Brain microvascular endothelial cell (primary cell): ENCODE results near the gene PITPNM1.

Experiments used
- DNase-seq: peaks from one replicate; pipeline ENCODE4 v3.0.0-alpha.2; 2020
- H3K27ac ChIP-seq: fragments of 250-450 bp; sonication (Bioruptor Pico); 2 replicates; pipeline ENCODE4 v1.5.1; 2020; ENCODE audit warnings: mild to moderate bottlenecking, moderate library complexity
- H3K27me3 ChIP-seq: fragments of 250-450 bp; sonication (Bioruptor Pico); replicated peaks from 2 replicates; pipeline ENCODE4 v1.5.1; 2020; ENCODE audit warnings: mild to moderate bottlenecking
- H3K36me3 ChIP-seq: fragments of 250-450 bp; sonication (Bioruptor Pico); replicated peaks from 2 replicates; pipeline ENCODE4 v1.5.1; 2020; ENCODE audit warnings: mild to moderate bottlenecking
- H3K4me3 ChIP-seq: 2 replicates; pipeline ENCODE4 v1.5.1; 2011; ENCODE audit warnings: low read depth, mild to moderate bottlenecking, control low read depth, low read length, moderate library complexity
- in situ Hi-C: cut with HindIII; loops from 2 replicates; pipeline ENCODE4 v1.10.0; 2017; ENCODE audit warnings: low sequenced_read_pairs, low pct_ligation_motif_present
- TF ChIP-seq, protein P1 (sequence below): IDR thresholded peaks from 2 replicates; pipeline ENCODE4 v1.5.1; 2011; ENCODE audit warnings: low read depth, mild to moderate bottlenecking, moderate library complexity, low read length, control low read depth, inconsistent platforms; ENCODE audit errors: missing control alignments

PITPNM1 gene

GRCh38 chr11:67448220-67448609 lies 56.9 kb downstream of the PITPNM1 start:
- in situ Hi-C loops, result no loop called here
- no peak for DNase-seq
- H3K27me3 ChIP-seq, result no peaks in the 10 kb centered on the region
- H3K27ac ChIP-seq, result no peak overlapping the region
- TF ChIP-seq, protein P1, sequence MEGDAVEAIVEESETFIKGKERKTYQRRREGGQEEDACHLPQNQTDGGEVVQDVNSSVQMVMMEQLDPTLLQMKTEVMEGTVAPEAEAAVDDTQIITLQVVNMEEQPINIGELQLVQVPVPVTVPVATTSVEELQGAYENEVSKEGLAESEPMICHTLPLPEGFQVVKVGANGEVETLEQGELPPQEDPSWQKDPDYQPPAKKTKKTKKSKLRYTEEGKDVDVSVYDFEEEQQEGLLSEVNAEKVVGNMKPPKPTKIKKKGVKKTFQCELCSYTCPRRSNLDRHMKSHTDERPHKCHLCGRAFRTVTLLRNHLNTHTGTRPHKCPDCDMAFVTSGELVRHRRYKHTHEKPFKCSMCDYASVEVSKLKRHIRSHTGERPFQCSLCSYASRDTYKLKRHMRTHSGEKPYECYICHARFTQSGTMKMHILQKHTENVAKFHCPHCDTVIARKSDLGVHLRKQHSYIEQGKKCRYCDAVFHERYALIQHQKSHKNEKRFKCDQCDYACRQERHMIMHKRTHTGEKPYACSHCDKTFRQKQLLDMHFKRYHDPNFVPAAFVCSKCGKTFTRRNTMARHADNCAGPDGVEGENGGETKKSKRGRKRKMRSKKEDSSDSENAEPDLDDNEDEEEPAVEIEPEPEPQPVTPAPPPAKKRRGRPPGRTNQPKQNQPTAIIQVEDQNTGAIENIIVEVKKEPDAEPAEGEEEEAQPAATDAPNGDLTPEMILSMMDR, result no peak
- H3K36me3 ChIP-seq, result no peaks in the 10 kb centered on the region
- no peak overlapping the region for H3K4me3 ChIP-seq

DNA sequence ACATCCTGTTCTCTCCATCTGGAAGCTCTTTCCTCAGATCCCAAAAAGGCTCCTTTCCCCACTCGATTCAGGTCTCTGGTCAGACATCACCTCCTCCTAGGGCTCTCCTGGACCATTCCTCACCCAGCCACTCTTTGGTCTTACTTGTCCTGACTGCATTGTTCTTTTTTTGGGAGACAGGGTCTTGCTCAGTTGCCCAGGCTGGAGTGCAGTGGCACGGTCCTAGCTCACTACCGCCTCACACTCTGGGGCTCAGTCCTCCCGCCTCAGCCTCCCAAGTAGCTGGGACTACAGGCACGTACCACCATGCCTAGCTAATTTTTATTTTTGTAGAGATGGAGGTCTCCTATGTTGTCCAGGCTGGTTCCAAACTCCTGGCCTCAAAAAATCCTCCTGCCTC lies 59.6 kb downstream of the PITPNM1 start:
- Histone ChIP-seq H3K27ac (no peak overlapping the region), H3K4me3 (no peak overlapping the region), H3K36me3 (peaks cover 5% of the 10 kb centered on the region), H3K27me3 (no peaks in the 10 kb centered on the region)
- TF ChIP-seq, protein P1, result no peak
- DNase-seq, result no peak
- in situ Hi-C loops, result no loop called here

- TF ChIP-seq, protein P1, result no peak
- Histone ChIP-seq H3K36me3 (peaks cover 28% of the 10 kb centered on the region), H3K4me3 (peak overlapping the region; percentile 80), H3K27ac (no peak overlapping the region), H3K27me3 (no peaks in the 10 kb centered on the region)
- in situ Hi-C loops, result no loop called here
- DNase-seq, result no peak
Measured at GRCh38 chr11:67442504-67443404, 62.4 kb downstream of the PITPNM1 start.
